Kidney glomerular epithelial cell (primary cell): ENCODE results near the gene KIAA0825.

Source experiments
- DNase-seq: peaks from one replicate; lab custom pipeline; 2025; lab: John Stamatoyannopoulos, UW

The KIAA0825 gene

DNA sequence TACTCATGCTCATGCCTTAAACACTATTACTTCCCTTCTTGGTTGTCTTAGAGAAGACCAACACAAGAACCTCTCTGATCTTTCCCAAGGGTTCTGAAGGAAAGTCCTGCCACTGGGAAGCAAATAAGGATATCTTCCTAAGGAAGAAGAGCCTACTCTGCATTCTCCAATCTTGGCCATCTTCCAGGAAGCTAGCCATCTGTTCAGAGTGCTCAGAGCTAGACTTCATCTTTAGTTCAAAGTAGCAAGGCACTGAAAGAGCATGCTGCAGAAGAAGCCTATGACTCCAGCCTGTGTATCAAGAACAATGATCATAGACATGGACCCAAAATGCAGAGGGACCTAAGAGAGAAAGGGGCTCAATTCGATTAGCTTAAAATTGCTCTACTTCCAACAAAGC is 114.7 kb downstream of the KIAA0825 start:
- no peak for DNase-seq

DNA sequence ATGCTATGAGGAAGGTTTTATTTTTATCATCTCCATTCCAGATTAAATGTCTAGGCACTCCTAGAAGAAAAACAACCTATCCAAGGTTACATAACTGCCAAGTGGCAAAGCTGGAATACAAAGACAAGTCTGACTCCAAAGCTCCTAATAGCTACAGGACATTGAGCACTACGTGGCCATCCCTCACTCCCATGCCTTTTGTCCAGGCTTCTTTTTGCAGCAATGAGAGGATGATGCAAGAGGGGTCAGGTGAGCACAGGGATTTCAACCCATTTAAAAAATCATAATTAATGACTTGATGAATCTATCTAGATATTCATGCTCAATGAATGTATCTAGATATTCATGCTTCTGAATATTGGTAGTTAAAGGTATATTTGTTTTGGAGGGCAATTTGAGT is 117.0 kb downstream of the KIAA0825 start:
- no peak for DNase-seq

- DNase-seq, result no peak
Measured at GRCh38 chr5:94499806-94500205, 118.6 kb downstream of the KIAA0825 start.

DNA sequence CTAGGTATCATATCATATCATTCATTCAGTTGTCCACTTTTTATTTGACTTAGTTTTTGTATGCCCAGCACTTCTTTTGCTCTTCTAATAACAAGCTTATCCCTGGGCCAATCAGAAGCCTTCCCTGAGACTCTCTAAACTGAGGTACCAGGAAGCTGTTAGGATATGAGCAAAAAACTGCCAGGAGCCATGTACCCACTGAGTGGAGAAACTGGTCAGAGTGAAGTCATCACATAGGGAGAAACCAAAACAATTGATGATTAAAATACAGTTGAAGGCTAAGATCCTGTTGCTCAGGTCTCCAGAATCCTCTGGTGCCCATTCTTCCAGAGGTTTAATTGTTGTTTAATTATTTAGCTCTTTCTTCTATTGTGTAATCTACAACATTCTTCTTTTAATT is 120.2 kb downstream of the KIAA0825 start:
- no peak for DNase-seq

GRCh38 chr5:94485067-94485466 is 133.3 kb downstream of the KIAA0825 start:
- DNase-seq, result no peak

DNA sequence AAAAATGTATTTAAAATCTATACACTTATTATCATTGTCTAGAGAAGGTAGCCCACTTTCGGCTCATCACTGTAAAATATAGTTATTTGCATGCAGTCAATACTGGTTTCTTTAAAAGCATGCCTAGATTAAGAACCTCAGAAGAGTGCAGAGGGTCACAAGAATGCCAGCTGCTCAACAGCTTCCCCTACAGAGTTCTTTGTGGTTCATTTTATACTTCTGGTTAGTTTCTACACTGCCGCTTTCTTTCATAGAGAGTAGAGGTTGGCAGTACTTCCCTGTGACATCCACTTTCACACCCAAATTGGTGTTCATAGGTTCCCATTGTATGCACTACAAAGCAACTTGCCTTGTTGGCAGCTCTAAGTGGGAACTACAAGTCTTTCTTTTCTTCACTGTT is 137.3 kb downstream of the KIAA0825 start:
- no peak for DNase-seq

GRCh38 chr5:94480486-94480885 is 137.9 kb downstream of the KIAA0825 start:
- DNase-seq, result no peak

DNA sequence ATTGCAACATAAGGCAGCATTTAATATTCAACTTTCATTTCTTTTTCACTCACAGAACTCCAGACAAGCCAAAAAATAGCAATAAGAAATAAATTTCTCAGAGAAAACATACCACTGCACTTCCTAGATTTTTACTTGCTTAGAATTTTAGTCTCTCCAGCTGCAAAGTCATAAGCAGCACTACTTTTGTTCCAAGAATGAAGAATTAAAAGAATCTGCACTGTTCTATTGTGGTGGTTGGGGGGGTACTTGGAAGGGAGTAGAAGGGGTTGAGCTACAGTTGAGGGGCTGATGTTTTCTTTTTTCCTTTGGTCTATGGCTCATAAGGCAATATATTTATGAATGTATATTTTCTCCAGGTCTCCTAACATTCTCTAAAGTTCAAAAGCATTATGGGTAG is 144.5 kb downstream of the KIAA0825 start:
- no peak for DNase-seq

GRCh38 chr5:94471521-94471920 is 146.9 kb downstream of the KIAA0825 start:
- no peak for DNase-seq

GRCh38 chr5:94470802-94471201 is 147.6 kb downstream of the KIAA0825 start:
- DNase-seq, result no peak

- no peak for DNase-seq
Measured at GRCh38 chr5:94469894-94470329, 148.5 kb downstream of the KIAA0825 start.

- no peak for DNase-seq
Measured at GRCh38 chr5:94467954-94468930, 150.2 kb downstream of the KIAA0825 start.

GRCh38 chr5:94467346-94467953 is 151.0 kb downstream of the KIAA0825 start:
- DNase-seq, result no peak

DNA sequence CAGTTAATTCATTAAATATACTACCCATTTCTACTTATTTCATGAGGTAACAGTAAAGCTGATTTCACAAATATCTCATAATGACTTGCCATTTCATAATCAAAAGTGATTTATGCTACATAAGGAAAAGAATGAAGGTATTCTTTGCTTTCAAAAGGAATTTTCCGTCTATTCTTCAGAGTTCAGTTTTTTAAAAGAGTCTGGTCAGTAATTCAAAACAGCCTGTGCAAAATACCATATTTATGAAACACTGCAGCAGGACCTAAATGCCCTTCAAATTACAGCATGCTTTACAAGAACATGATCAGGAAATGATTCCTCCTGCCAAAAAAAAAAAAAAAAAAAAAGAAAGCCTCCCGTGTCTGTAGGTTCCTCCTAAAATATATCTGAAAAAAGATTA is 154.7 kb downstream of the KIAA0825 start:
- DNase-seq, result no peak

DNA sequence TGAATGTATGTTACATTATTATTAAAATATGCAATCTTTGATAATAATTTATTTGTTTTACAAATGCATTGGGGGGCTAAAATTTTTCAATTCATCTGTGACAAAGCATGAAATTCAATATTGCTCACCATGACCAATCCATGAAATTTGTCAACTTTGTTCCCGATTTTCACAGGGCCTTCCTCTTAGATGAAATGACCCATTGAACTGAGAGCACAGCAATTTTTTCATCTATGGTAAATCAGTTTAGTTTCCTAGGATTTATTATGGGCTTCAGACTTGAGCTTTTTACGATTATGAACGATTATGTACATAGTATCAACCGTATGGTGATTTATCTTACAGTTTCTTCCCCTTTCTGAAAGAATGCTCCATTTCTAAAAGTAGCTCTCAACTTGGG is 157.3 kb downstream of the KIAA0825 start:
- DNase-seq, result no peak

GRCh38 chr5:94459915-94460314 is 158.5 kb downstream of the KIAA0825 start:
- DNase-seq, result no peak

- no peak for DNase-seq
Measured at GRCh38 chr5:94457788-94458187, 160.6 kb downstream of the KIAA0825 start.

DNA sequence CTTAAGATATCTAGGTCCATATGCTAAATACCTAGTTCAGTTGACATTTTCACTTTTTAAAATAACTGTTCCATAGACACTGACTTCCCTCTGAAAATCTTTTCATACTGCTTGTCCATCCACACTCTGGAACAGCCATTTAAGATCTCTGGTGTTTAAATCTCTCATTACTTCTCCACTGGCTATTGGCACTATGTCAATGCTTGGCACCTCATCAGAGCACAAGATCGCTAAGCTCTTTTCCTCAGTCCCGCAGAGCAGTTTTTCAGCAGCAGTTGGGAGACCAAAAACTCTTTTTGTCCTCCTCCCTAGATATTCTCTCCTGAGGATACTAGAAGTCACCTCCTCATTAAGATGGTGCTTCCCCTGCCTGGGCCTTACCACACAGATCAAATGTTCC is 172.7 kb downstream of the KIAA0825 start:
- DNase-seq, result no peak

GRCh38 chr5:94442991-94443390 is 175.4 kb downstream of the KIAA0825 start:
- DNase-seq, result no peak

DNA sequence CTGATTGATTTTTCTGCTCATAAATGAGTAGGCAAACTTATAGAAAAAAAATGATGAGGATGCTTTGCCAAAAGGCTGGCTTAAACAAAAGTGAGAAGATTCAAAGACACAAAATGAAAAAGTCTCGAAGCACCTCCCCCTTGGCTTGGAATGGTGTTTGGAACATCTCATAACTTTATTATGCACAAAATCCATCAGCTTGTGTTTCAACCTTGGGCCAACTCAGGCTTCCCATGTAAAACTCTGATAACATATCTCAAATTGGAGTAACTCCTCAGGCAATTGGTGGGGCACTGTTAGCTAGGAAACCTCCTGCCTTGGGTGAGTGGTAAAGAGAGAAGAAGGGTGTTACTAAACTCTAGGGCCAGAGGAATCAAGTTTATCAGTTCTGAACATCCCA is 176.3 kb downstream of the KIAA0825 start:
- no peak for DNase-seq

- DNase-seq, result no peak
Measured at GRCh38 chr5:94440015-94440414, 178.4 kb downstream of the KIAA0825 start.

GRCh38 chr5:94433397-94434163 is 184.8 kb downstream of the KIAA0825 start:
- DNase-seq, result peak; percentile 5

GRCh38 chr5:94432499-94432898 is 185.9 kb downstream of the KIAA0825 start:
- DNase-seq, result no peak
